GM13976 (cell line): Measurements from ENCODE around the gene GSE1.

Experiments
- DNase-seq: peaks from one replicate; pipeline ENCODE4 v3.0.0; 2012; ENCODE audit warnings: low spot score
- in situ Hi-C: fragments of 300-500 bp; cut with MboI; formaldehyde crosslinking; loops from one replicate; pipeline ENCODE4 v1.12.0; 2022; ENCODE audit warnings: low sequenced_read_pairs, mixed read lengths, inconsistent platforms; ENCODE audit not compliant: unreplicated experiment
- TF ChIP-seq, protein P1 (sequence below): IDR thresholded peaks from 2 replicates; pipeline ENCODE4 v1.5.1; 2012; ENCODE audit warnings: borderline replicate concordance, mild to moderate bottlenecking; ENCODE audit not compliant: insufficient read depth; ENCODE audit errors: extremely low read depth, missing control alignments, control extremely low read depth

The GSE1 gene

DNA sequence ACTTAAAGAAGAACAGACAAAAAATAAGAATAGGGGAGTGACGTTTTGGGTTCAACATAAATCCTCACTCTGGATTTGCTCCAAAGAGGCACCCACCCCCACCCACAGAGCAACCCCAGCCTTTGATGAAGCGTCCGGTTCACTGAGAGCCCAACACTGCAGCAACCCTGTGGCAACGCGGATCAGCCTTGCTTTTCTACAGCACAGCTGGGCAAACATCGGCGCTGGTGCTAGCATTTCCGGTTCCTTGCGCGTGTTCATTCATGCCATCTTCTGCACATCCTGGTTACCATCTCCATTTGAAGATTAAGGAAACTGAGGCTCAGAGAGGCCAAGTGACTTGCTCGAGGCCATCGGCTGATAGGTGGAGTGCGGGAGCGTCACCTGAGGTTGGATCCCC, 84.3 kb downstream of the GSE1 start:
- TF ChIP-seq, protein P1, sequence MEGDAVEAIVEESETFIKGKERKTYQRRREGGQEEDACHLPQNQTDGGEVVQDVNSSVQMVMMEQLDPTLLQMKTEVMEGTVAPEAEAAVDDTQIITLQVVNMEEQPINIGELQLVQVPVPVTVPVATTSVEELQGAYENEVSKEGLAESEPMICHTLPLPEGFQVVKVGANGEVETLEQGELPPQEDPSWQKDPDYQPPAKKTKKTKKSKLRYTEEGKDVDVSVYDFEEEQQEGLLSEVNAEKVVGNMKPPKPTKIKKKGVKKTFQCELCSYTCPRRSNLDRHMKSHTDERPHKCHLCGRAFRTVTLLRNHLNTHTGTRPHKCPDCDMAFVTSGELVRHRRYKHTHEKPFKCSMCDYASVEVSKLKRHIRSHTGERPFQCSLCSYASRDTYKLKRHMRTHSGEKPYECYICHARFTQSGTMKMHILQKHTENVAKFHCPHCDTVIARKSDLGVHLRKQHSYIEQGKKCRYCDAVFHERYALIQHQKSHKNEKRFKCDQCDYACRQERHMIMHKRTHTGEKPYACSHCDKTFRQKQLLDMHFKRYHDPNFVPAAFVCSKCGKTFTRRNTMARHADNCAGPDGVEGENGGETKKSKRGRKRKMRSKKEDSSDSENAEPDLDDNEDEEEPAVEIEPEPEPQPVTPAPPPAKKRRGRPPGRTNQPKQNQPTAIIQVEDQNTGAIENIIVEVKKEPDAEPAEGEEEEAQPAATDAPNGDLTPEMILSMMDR: no peak
- DNase-seq: no peak
- in situ Hi-C loops: no loop called here

DNA sequence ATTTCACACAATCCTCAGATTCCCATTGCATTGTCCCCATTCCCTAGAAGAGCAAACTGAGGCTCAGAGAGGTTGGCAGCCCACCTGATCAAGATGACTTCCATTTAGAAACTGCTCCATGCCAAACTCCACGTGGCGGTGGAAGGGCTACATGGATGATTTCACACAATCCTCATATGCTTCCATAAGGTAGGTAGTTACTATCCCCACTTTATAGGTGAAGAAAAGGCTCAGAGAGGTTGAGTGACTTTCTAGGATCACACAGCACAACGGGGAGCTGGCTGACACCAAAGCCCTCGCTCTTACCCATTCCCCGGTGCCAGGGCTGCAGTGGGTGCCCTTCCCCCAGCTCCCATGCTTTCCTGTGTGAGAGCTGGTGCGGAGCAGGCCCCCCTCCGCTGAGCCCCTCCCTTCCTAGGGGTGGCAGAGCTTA, 85.4 kb downstream of the GSE1 start:
- in situ Hi-C loops: no loop called here
- TF ChIP-seq, protein P1: no peak
- no peak for DNase-seq

DNA sequence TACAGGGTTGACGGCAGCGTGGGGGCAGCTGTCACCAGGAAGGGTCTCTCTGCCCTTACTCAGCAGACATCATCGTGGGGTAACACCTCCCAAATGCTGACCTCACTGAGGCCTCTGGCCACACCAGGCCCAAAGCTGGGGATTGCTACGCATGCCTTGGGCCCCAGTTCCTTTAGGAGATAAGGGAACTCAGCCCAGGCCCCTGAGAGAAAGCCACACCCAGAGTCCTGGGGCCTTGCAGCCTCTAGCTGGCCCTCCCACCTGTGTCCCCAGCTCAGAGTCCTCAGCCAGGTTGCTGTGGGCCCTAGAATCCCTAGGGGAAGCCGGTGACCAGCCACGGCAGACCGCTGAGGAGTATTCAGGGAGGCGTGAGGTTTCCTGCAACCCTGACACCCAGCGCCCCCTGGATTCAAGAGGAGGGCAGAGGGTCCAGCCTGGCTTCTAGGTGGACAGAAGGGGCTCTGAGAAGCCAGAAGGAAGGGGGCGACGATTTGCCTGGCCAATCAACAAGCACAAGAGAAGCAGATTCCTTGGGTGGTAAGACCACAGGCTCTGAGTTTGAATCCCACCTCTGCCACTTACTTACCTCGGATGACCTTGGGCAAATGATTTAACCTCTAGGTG, 85.9 kb downstream of the GSE1 start:
- no peak for DNase-seq
- in situ Hi-C loops: no loop called here
- TF ChIP-seq, protein P1: no peak

DNA sequence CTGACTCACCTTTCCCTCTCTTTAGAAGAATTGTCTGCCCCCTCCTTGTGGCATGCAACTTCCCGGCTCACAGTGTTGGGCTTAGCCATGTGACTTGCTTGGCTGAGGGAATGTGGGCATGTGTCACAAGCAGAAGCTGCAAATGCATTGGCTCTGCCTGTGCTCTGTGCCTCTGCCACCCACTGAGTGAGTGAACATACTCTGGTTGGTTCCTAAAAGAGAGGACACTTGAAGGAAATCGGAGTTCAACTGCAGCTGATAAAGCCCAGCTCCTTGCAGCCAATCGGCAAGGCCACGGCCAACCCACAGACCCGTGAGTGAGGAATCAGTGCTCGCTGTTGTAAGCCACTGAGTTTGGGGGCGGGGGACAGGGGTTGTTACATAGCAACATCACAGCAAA, 86.5 kb downstream of the GSE1 start:
- in situ Hi-C loops: no loop called here
- no peak for DNase-seq
- TF ChIP-seq, protein P1: no peak

GRCh38 chr16:85704011-85704410, 90.9 kb downstream of the GSE1 start:
- no peak for DNase-seq
- TF ChIP-seq, protein P1: no peak
- in situ Hi-C loops: no loop called here

DNA sequence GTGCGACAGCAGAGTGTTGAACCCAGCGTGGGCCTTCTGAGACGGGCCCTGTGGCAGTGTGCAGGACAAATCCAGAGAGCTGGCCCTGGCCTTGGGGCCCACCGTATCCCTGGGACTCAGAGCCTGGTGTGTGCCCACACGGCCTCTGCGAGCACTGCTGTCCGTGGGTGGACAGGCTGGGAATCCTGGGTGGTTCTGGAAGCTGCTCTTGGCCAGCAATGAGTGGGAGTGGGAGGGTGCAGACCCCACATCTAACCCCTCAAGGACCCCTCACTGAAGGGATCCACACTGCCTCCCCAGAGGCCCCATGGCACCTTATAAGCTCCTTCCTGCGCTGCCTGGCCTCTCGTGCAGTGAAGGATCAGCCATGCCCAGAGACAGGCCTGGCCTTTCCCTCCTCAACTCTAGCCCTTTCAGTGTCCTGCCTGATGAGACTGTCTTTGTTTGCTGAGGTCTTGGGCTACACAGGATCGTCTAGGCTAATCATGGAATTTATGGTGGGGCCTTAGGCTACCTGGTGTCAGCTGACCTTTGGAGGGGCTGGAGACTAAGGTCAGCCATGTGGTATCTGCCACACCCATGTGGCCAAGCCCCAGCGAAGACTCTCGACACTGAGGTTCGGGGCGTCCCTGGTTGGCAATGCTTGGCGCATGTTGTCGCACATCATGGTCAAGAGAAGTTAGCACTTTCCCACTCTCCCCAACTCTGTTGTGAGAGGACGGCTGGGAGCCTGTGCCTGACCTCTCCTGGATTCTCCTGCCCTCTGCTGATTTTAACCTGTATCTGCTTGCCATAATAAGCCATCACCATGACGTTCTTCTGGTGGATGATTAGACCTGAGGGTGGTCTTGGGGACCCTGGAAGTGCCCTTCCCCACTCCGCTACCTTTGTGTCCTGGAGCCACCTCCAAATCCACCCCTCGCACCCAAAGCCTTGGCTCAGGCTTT, 92.1 kb downstream of the GSE1 start:
- TF ChIP-seq, protein P1: no peak
- no peak for DNase-seq
- in situ Hi-C loops: no loop called here
